ENCODE measurements around the gene GABRB2. TPM values are rescaled to one million over a fixed set of nuclear protein-coding genes. Genes with fewer than 3 reads are reported as not detected.
A peak's percentile ranks its signal among the peaks of the same experiment; 100 is the strongest.

The GABRB2 gene
- total RNA-seq, 1 donor from 2014 or later = 0.21 TPM

GRCh38 chr5:161562446-161562845, 15.9 kb upstream of the GABRB2 start:
- H3K4me1 Mint-ChIP-seq = no peaks in the 10 kb centered on the region
- no peaks in the 10 kb centered on the region for H3K36me3 Mint-ChIP-seq (ENCODE audit: low read depth)
- H3K27me3 Mint-ChIP-seq (ENCODE audit: low read depth) = peaks cover 53% of the 10 kb centered on the region
- no peak overlapping the region for H3K4me3 Mint-ChIP-seq
- H3K27ac Mint-ChIP-seq (ENCODE audit: unreplicated experiment) = no peak overlapping the region
- H3K9me3 Mint-ChIP-seq = no peaks in the 10 kb centered on the region
- no peak for TF ChIP-seq CTCF (conservative IDR thresholded peaks at IDR 0.05)
- DNase-seq (ENCODE audit: low read depth, low spot score) = no peak

GRCh38 chr5:161549106-161549505, 2.6 kb upstream of the GABRB2 start:
- Mint-ChIP-seq H3K4me1 (peaks cover 24% of the 10 kb centered on the region), H3K36me3 (ENCODE audit: low read depth) (no peaks in the 10 kb centered on the region), H3K9me3 (peaks cover 2% of the 10 kb centered on the region), H3K27ac (ENCODE audit: unreplicated experiment) (no peak overlapping the region), H3K4me3 (peak overlapping the region; percentile 84), H3K27me3 (ENCODE audit: low read depth) (peaks cover 89% of the 10 kb centered on the region)
- DNase-seq (ENCODE audit: low read depth, low spot score) = no peak
- TF ChIP-seq CTCF (conservative IDR thresholded peaks at IDR 0.05) = no peak

- DNase-seq (ENCODE audit: low read depth, low spot score) = peak; percentile 9
- H3K9me3 Mint-ChIP-seq = peaks cover 2% of the 10 kb centered on the region
- H3K4me3 Mint-ChIP-seq = peak overlapping the region; percentile 84
Observed at GRCh38 chr5:161548487-161549094, 2.1 kb upstream of the GABRB2 start.

GRCh38 chr5:161547738-161548486, 1.4 kb upstream of the GABRB2 start:
- no peaks in the 10 kb centered on the region for H3K36me3 Mint-ChIP-seq (ENCODE audit: low read depth)
- H3K27me3 Mint-ChIP-seq (ENCODE audit: low read depth) = peaks cover 95% of the 10 kb centered on the region
- peak overlapping the region; percentile 89 for H3K4me3 Mint-ChIP-seq
- peaks cover 2% of the 10 kb centered on the region for H3K9me3 Mint-ChIP-seq
- H3K27ac Mint-ChIP-seq (ENCODE audit: unreplicated experiment) = no peak overlapping the region
- peaks cover 24% of the 10 kb centered on the region for H3K4me1 Mint-ChIP-seq
- no peak for TF ChIP-seq CTCF (conservative IDR thresholded peaks at IDR 0.05)
- DNase-seq (ENCODE audit: low read depth, low spot score) = peak; percentile 16

More at GRCh38 chr5:161548487-161549094, 2.1 kb upstream of the GABRB2 start:
- peaks cover 24% of the 10 kb centered on the region for H3K4me1 Mint-ChIP-seq
- no peak overlapping the region for H3K27ac Mint-ChIP-seq (ENCODE audit: unreplicated experiment)
- no peak for TF ChIP-seq CTCF (conservative IDR thresholded peaks at IDR 0.05)
- H3K27me3 Mint-ChIP-seq (ENCODE audit: low read depth) = peaks cover 89% of the 10 kb centered on the region
- H3K36me3 Mint-ChIP-seq (ENCODE audit: low read depth) = no peaks in the 10 kb centered on the region

- H3K4me3 Mint-ChIP-seq = peak overlapping the region; percentile 89
- H3K4me1 Mint-ChIP-seq = peaks cover 24% of the 10 kb centered on the region
- peak; percentile 8 for DNase-seq (ENCODE audit: low read depth, low spot score)
- no peak for TF ChIP-seq CTCF (conservative IDR thresholded peaks at IDR 0.05)
- H3K9me3 Mint-ChIP-seq = no peaks in the 10 kb centered on the region
- H3K27ac Mint-ChIP-seq (ENCODE audit: unreplicated experiment) = no peak overlapping the region
- peaks cover 96% of the 10 kb centered on the region for H3K27me3 Mint-ChIP-seq (ENCODE audit: low read depth)
- H3K36me3 Mint-ChIP-seq (ENCODE audit: low read depth) = no peaks in the 10 kb centered on the region
Observed at GRCh38 chr5:161547406-161547737, 847 bp upstream of the GABRB2 start.
